ENCODE results near the gene WNT7B.

DNA sequence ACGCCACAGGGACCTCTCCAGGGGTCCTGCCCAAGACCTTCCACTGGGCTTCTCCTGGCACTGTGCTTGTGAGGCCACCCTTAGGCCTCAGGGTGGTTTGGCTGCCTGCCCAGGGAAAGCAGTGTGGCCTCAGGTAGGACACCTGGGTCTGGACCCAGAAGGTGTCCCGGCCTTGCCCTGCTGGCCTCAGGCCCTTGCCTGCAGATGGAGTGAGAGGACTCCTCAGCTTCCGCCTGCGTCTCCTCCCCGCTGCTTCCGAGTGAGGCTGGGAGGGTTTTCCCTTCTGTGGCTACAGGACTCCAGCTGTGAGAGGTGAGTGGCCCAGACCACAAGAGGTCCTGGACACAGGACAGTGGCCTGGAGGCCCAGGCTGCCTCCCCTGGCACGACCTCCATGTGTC is 60.4 kb downstream of the WNT7B start:
- TF ChIP-seq POLR2A (IDR thresholded peaks at IDR 0.05; ENCODE audit: low read length) (no peak), GATA1 (IDR thresholded peaks at IDR 0.05; ENCODE audit: low read depth, low read length) (no peak)
